GM12801 (cell line): ENCODE measurements around the gene RAB11FIP2.

Experiments
- CTCF ChIP-seq: IDR thresholded peaks from one replicate; pipeline ENCODE4 v1.5.1; 2011; ENCODE audit warnings: control low read depth; ENCODE audit not compliant: insufficient read length; ENCODE audit errors: extremely low read depth

RAB11FIP2 gene

GRCh38 chr10:117994771-117995170, 52.0 kb downstream of the RAB11FIP2 start:
- no peak for TF ChIP-seq CTCF

- no peak for TF ChIP-seq CTCF
These were observed 53.6 kb downstream of the RAB11FIP2 start for GRCh38 chr10:117993166-117993565.

GRCh38 chr10:117991701-117992100, 55.0 kb downstream of the RAB11FIP2 start:
- no peak for TF ChIP-seq CTCF

- no peak for TF ChIP-seq CTCF
These were observed 56.8 kb downstream of the RAB11FIP2 start for GRCh38 chr10:117989962-117990361.

- no peak for TF ChIP-seq CTCF
These were observed 57.9 kb downstream of the RAB11FIP2 start for GRCh38 chr10:117988814-117989213.

- no peak for TF ChIP-seq CTCF
These were observed 59.4 kb downstream of the RAB11FIP2 start for GRCh38 chr10:117987244-117987909.

GRCh38 chr10:117983961-117984360, 62.8 kb downstream of the RAB11FIP2 start:
- TF ChIP-seq CTCF, result no peak
